Neural progenitor cell (in vitro differentiated cells): ENCODE measurements around the gene FRAS1. TPM values are rescaled to one million over a fixed set of nuclear protein-coding genes. Genes with fewer than 3 reads are reported as not detected.

Experiments used
- DNase-seq: peaks from one replicate; pipeline ENCODE4 v3.0.0-alpha.2; 2016; ENCODE audit warnings: low spot score
- H2AFZ ChIP-seq: fragments of 200-600 bp; sonication (generic); replicated peaks from 2 replicates; pipeline ENCODE4 v1.6.1; 2016; ENCODE audit warnings: antibody characterized with exemption
- H3F3A ChIP-seq: fragments of 200-600 bp; sonication (generic); 2 replicates; pipeline ENCODE4 v1.6.1; 2016; ENCODE audit warnings: antibody characterized with exemption, low read depth
- H3K27ac ChIP-seq: fragments of 200-600 bp; sonication (generic); 2 replicates; pipeline ENCODE4 v1.5.1; 2016; ENCODE audit warnings: mild to moderate bottlenecking
- H3K27me3 ChIP-seq: fragments of 200-600 bp; sonication (generic); 2 replicates; pipeline ENCODE4 v1.6.1; 2016; ENCODE audit warnings: mild to moderate bottlenecking, moderate library complexity
- H3K36me3 ChIP-seq: fragments of 200-600 bp; sonication (generic); 2 replicates; pipeline ENCODE4 v1.5.1; 2016
- H3K4me1 ChIP-seq: fragments of 200-600 bp; sonication (generic); 2 replicates; pipeline ENCODE4 v1.6.1; 2016; ENCODE audit warnings: mixed run types
- H3K4me2 ChIP-seq: fragments of 200-600 bp; sonication (generic); 2 replicates; pipeline ENCODE4 v1.6.1; 2016
- H3K4me3 ChIP-seq: fragments of 200-600 bp; sonication (generic); 2 replicates; pipeline ENCODE4 v1.5.1; 2016
- H3K79me2 ChIP-seq: fragments of 200-600 bp; sonication (generic); 2 replicates; pipeline ENCODE4 v1.6.1; 2016; ENCODE audit warnings: low read depth
- H3K9ac ChIP-seq: fragments of 200-600 bp; sonication (generic); 2 replicates; pipeline ENCODE4 v1.6.1; 2016
- H3K9me3 ChIP-seq: fragments of 200-600 bp; sonication (generic); 2 replicates; pipeline ENCODE4 v1.5.1; 2016; ENCODE audit warnings: low read depth
- H4K20me1 ChIP-seq: fragments of 200-600 bp; sonication (generic); 2 replicates; pipeline ENCODE4 v1.6.1; 2016; ENCODE audit warnings: low read depth
- H3K27ac Mint-ChIP-seq: 3 replicates; pipeline ENCODE4 v1.8.0; 2021; ENCODE audit warnings: mixed read lengths
- H3K27me3 Mint-ChIP-seq: 2 replicates; pipeline ENCODE4 v1.8.0; 2022; ENCODE audit warnings: low read depth, mild to moderate bottlenecking, inconsistent platforms, moderate library complexity, mixed read lengths; ENCODE audit not compliant: insufficient read depth
- H3K36me3 Mint-ChIP-seq: 3 replicates; pipeline ENCODE4 v1.8.0; 2021; ENCODE audit warnings: mixed read lengths
- H3K4me1 Mint-ChIP-seq: 3 replicates; pipeline ENCODE4 v1.8.0; 2021; ENCODE audit warnings: mixed read lengths
- H3K4me3 Mint-ChIP-seq: 3 replicates; pipeline ENCODE4 v1.8.0; 2021; ENCODE audit warnings: mild to moderate bottlenecking, moderate library complexity, mixed read lengths
- H3K9me3 Mint-ChIP-seq: 3 replicates; pipeline ENCODE4 v1.8.0; 2020; ENCODE audit warnings: mixed read lengths
- CTCF ChIP-seq: fragments of 200-600 bp; sonication (generic); IDR thresholded peaks from 2 replicates; pipeline ENCODE4 v1.5.1; 2017; ENCODE audit warnings: antibody characterized with exemption, mild to moderate bottlenecking
- EZH2 ChIP-seq: fragments of 200-600 bp; sonication (generic); IDR thresholded peaks from 2 replicates; pipeline ENCODE4 v1.6.1; 2017; ENCODE audit warnings: antibody characterized with exemption, mild to moderate bottlenecking, moderate library complexity
- EZH2phosphoT487 ChIP-seq: fragments of 200-600 bp; sonication (generic); IDR thresholded peaks from 2 replicates; pipeline ENCODE4 v1.6.1; 2017; ENCODE audit warnings: antibody characterized with exemption
- total RNA-seq: library from RNA; depleted of rRNA; stranded (reverse); fragments of >200 nt; gene quantifications from 2 replicates; pipeline ENCODE4 v1.2.3, GENCODE V29; 2015; ENCODE audit warnings: low replicate concordance

FRAS1 gene
- total RNA-seq, 1 donor from 2014 or later: 21.3 TPM

GRCh38 chr4:78410225-78410624 lies 353.1 kb downstream of the FRAS1 start:
- H3K9ac ChIP-seq: no peak overlapping the region
- no peak overlapping the region for H2AFZ ChIP-seq
- Mint-ChIP-seq H3K27me3 (no peaks in the 10 kb centered on the region), H3K9me3 (no peaks in the 10 kb centered on the region), H3K36me3 (peaks cover 10% of the 10 kb centered on the region), H3K4me3 (no peak overlapping the region), H3K27ac (no peak overlapping the region), H3K4me1 (no peaks in the 10 kb centered on the region)
- no peak overlapping the region for H3K4me3 ChIP-seq
- no peaks in the 10 kb centered on the region for H3K4me1 ChIP-seq
- no peaks in the 10 kb centered on the region for H3K36me3 ChIP-seq
- no peaks in the 10 kb centered on the region for H3K27me3 ChIP-seq
- H4K20me1 ChIP-seq: no peaks in the 10 kb centered on the region
- H3K27ac ChIP-seq: no peak overlapping the region
- H3F3A ChIP-seq: no peaks in the 10 kb centered on the region
- no peak for DNase-seq
- no peak overlapping the region for H3K4me2 ChIP-seq
- H3K9me3 ChIP-seq: no peaks in the 10 kb centered on the region
- no peaks in the 10 kb centered on the region for H3K79me2 ChIP-seq
- TF ChIP-seq CTCF (no peak), EZH2phosphoT487 (no peak), EZH2 (no peak)

- Histone ChIP-seq H3F3A (no peaks in the 10 kb centered on the region), H3K79me2 (no peaks in the 10 kb centered on the region), H2AFZ (no peak overlapping the region), H3K4me1 (no peaks in the 10 kb centered on the region), H4K20me1 (no peaks in the 10 kb centered on the region), H3K9me3 (no peaks in the 10 kb centered on the region), H3K4me2 (no peak overlapping the region), H3K4me3 (no peak overlapping the region), H3K27me3 (no peaks in the 10 kb centered on the region), H3K27ac (no peak overlapping the region), H3K36me3 (no peaks in the 10 kb centered on the region), H3K9ac (no peak overlapping the region)
- DNase-seq: no peak
- TF ChIP-seq EZH2phosphoT487: no peak
- no peak for TF ChIP-seq CTCF
- TF ChIP-seq EZH2: no peak
- Mint-ChIP-seq H3K9me3 (no peaks in the 10 kb centered on the region), H3K27me3 (no peaks in the 10 kb centered on the region), H3K27ac (no peak overlapping the region), H3K36me3 (peaks cover 10% of the 10 kb centered on the region), H3K4me3 (no peak overlapping the region), H3K4me1 (no peaks in the 10 kb centered on the region)
Observed at GRCh38 chr4:78410676-78411075, 353.6 kb downstream of the FRAS1 start.

- no peak for DNase-seq
- TF ChIP-seq EZH2phosphoT487 (no peak), CTCF (no peak), EZH2 (no peak)
- no peak overlapping the region for H3K27ac Mint-ChIP-seq
Observed at GRCh38 chr4:78414116-78414515, 357.0 kb downstream of the FRAS1 start.

More at GRCh38 chr4:78414116-78414515, 357.0 kb downstream of the FRAS1 start:
- Histone ChIP-seq H3F3A (peaks cover 20% of the 10 kb centered on the region), H3K27me3 (no peaks in the 10 kb centered on the region), H3K27ac (no peak overlapping the region), H3K36me3 (no peaks in the 10 kb centered on the region), H2AFZ (no peak overlapping the region), H3K4me1 (peaks cover 26% of the 10 kb centered on the region), H3K4me3 (no peak overlapping the region), H4K20me1 (no peaks in the 10 kb centered on the region), H3K9ac (no peak overlapping the region), H3K79me2 (no peaks in the 10 kb centered on the region), H3K4me2 (no peak overlapping the region), H3K9me3 (no peaks in the 10 kb centered on the region)
- peaks cover 25% of the 10 kb centered on the region for H3K4me1 Mint-ChIP-seq
- H3K9me3 Mint-ChIP-seq: no peaks in the 10 kb centered on the region
- peaks cover 7% of the 10 kb centered on the region for H3K36me3 Mint-ChIP-seq
- H3K27me3 Mint-ChIP-seq: no peaks in the 10 kb centered on the region
- H3K4me3 Mint-ChIP-seq: no peak overlapping the region
